Calu3 (cell line): ENCODE data around the gene WEE1. TPM values are rescaled to one million over a fixed set of nuclear protein-coding genes. Genes with fewer than 3 reads are reported as not detected.
A peak's percentile ranks its signal among the peaks of the same experiment; 100 is the strongest.

Source experiments
- BruUV-seq: library from RNA; stranded (reverse); fragments of 400-500 nt; replicated peaks from 2 replicates; lab custom pipeline; 2021; lab: Mats Ljungman, UMichigan
- CTCF ChIA-PET: fragments of 300-600 bp; sonication (Branson Sonifier 250); formaldehyde crosslinking; loops from one replicate; lab custom pipeline; 2022; ENCODE audit warnings: antibody characterized with exemption; lab: Charles Lee
- DNase-seq: peaks from one replicate; pipeline ENCODE4 v3.0.0; 2022
- H3K27ac Mint-ChIP-seq: one replicate; pipeline ENCODE4 v1.8.0; 2022; ENCODE audit warnings: mixed read lengths; ENCODE audit not compliant: unreplicated experiment
- H3K27me3 Mint-ChIP-seq: one replicate; pipeline ENCODE4 v1.8.0; 2022; ENCODE audit warnings: mixed read lengths; ENCODE audit not compliant: unreplicated experiment
- H3K36me3 Mint-ChIP-seq: one replicate; pipeline ENCODE4 v1.8.0; 2022; ENCODE audit warnings: mild to moderate bottlenecking, moderate library complexity, mixed read lengths; ENCODE audit not compliant: insufficient read depth, unreplicated experiment
- H3K4me1 Mint-ChIP-seq: one replicate; pipeline ENCODE4 v1.8.0; 2022; ENCODE audit warnings: mild to moderate bottlenecking, low read depth, mixed read lengths; ENCODE audit not compliant: unreplicated experiment
- H3K4me3 Mint-ChIP-seq: one replicate; pipeline ENCODE4 v1.8.0; 2022; ENCODE audit warnings: mild to moderate bottlenecking, low read depth, moderate library complexity, mixed read lengths; ENCODE audit not compliant: unreplicated experiment
- H3K9me3 Mint-ChIP-seq: one replicate; pipeline ENCODE4 v1.8.0; 2022; ENCODE audit warnings: low read depth, mixed read lengths; ENCODE audit not compliant: unreplicated experiment
- intact Hi-C: fragments of 100-400 bp; cut with micrococcal nuclease; formaldehyde crosslinking; loops from one replicate; pipeline ENCODE4 v1.10.0; 2022; ENCODE audit not compliant: unreplicated experiment
- total RNA-seq: library from RNA; stranded (reverse); gene quantifications from 2 replicates; pipeline ENCODE4 v1.2.3, GENCODE V29; 2022
- TF ChIP-seq, protein P1 (sequence below): fragments of 200-600 bp; IDR thresholded peaks from one replicate; pipeline ENCODE4 v1.8.0; 2022; ENCODE audit warnings: antibody characterized with exemption; ENCODE audit not compliant: unreplicated experiment

WEE1 gene
- total RNA-seq, 1 experiment from 2014 or later: 53.6 TPM

DNA sequence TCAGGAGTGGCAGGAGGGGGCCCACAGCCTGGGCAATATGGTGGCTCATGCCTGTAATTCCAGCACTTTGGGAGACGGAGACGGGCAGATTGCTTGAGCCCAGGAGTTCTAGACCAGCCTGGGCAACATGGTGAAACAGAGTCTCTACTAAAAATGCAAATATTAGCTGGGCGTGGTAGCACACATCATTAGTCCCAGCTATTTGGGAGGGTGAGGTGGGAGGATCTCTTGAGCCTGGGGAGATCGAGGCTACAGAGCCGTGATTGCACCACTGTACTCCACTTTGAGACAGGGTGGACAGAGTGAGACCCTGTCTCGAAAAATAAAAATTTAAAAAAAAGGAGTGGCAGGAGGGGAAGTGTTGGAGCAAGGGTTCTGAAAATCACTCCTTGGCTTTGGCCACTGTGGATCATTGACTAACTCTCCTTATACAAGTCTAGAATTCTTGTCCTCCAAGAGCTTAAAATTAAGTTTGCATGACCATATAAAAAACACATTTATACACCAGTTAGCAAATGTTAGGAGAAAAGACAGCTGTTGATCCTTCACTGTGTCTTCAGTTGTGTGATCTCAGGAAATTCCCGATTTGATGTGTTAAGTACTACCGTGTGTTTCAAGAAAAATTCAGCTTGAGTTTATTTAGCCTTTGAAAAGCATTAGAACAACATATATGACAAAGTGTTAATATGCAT, 2.3 kb upstream of the WEE1 start:
- Mint-ChIP-seq H3K4me3 (no peak overlapping the region), H3K27me3 (no peaks in the 10 kb centered on the region), H3K9me3 (no peaks in the 10 kb centered on the region), H3K4me1 (peaks cover 56% of the 10 kb centered on the region), H3K36me3 (peaks cover 74% of the 10 kb centered on the region), H3K27ac (peak overlapping the region; percentile 100)
- TF ChIP-seq, protein P1, sequence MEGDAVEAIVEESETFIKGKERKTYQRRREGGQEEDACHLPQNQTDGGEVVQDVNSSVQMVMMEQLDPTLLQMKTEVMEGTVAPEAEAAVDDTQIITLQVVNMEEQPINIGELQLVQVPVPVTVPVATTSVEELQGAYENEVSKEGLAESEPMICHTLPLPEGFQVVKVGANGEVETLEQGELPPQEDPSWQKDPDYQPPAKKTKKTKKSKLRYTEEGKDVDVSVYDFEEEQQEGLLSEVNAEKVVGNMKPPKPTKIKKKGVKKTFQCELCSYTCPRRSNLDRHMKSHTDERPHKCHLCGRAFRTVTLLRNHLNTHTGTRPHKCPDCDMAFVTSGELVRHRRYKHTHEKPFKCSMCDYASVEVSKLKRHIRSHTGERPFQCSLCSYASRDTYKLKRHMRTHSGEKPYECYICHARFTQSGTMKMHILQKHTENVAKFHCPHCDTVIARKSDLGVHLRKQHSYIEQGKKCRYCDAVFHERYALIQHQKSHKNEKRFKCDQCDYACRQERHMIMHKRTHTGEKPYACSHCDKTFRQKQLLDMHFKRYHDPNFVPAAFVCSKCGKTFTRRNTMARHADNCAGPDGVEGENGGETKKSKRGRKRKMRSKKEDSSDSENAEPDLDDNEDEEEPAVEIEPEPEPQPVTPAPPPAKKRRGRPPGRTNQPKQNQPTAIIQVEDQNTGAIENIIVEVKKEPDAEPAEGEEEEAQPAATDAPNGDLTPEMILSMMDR: no peak
- CTCF ChIA-PET: no interaction called here
- intact Hi-C loops: loop anchor here (2.0 kb wide), 1 partner anchor 110 kb away; the partner anchor contains the start of gene ZNF143
- DNase-seq: no peak
- no TSS peak for BruUV-seq

DNA sequence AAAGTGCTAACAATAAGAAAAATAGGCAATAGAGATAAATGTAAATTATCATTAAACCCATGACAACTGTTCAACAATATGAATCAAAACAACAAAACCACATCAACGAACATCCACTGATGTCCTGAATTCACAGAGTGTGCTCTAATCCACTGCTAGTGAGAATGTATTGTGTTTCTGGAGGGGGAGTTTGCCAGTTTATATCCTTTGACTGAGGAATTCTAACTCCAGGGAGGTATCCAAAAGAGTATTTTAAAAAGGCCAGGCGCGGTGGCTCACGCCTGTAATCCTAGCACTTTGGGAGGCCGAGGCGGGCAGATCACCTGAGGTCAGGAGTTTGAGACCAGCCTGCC, 1.7 kb upstream of the WEE1 start:
- no peak for DNase-seq
- BruUV-seq: no TSS peak
- H3K9me3 Mint-ChIP-seq: no peaks in the 10 kb centered on the region
- H3K4me3 Mint-ChIP-seq: peak overlapping the region; percentile 87
- peaks cover 74% of the 10 kb centered on the region for H3K36me3 Mint-ChIP-seq
- H3K4me1 Mint-ChIP-seq: peaks cover 50% of the 10 kb centered on the region
- intact Hi-C loops: loop anchor here (2.0 kb wide), 1 partner anchor 111 kb away; the partner anchor contains the start of gene ZNF143
- H3K27ac Mint-ChIP-seq: peak overlapping the region; percentile 100
- CTCF ChIA-PET: no interaction called here
- H3K27me3 Mint-ChIP-seq: no peaks in the 10 kb centered on the region
- TF ChIP-seq, protein P1: no peak

DNA sequence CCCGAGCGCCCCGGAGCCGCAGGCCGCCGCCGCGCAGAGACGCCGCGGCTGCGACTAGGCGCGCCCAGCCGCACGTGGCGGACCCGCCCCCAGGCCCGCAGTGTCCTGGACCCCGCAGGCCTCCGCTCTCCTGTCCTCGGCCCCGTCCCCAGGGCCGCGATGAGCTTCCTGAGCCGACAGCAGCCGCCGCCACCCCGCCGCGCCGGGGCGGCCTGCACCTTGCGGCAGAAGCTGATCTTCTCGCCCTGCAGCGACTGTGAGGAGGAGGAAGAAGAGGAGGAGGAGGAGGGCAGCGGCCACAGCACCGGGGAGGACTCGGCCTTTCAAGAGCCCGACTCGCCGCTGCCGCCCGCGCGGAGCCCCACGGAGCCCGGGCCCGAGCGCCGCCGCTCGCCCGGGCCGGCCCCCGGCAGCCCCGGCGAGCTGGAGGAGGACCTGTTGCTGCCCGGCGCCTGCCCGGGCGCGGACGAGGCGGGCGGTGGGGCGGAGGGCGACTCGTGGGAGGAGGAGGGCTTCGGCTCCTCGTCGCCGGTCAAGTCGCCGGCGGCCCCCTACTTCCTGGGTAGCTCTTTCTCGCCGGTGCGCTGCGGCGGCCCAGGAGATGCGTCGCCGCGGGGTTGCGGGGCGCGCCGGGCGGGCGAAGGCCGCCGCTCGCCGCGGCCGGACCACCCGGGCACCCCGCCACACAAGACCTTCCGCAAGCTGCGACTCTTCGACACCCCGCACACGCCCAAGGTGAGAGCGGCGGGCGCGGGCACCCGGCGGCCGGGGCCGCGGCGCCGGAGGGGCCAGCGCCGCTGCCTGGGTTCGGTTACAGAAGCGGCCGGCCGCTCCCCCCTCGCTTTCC, 528 bp downstream of the WEE1 start:
- TF ChIP-seq, protein P1: no peak
- no peak for DNase-seq
- Mint-ChIP-seq H3K36me3 (peaks cover 81% of the 10 kb centered on the region), H3K4me1 (peaks cover 55% of the 10 kb centered on the region), H3K27ac (peak overlapping the region; percentile 100), H3K4me3 (peak overlapping the region; percentile 87), H3K27me3 (no peaks in the 10 kb centered on the region), H3K9me3 (no peaks in the 10 kb centered on the region)
- no TSS peak for BruUV-seq
- intact Hi-C loops: no loop called here
- CTCF ChIA-PET: interaction anchor here (1.0 to 1.2 kb wide), 3 partner anchors 39 to 63 kb away, joined by 3 read pairs; no protein-coding TSS in a partner anchor

DNA sequence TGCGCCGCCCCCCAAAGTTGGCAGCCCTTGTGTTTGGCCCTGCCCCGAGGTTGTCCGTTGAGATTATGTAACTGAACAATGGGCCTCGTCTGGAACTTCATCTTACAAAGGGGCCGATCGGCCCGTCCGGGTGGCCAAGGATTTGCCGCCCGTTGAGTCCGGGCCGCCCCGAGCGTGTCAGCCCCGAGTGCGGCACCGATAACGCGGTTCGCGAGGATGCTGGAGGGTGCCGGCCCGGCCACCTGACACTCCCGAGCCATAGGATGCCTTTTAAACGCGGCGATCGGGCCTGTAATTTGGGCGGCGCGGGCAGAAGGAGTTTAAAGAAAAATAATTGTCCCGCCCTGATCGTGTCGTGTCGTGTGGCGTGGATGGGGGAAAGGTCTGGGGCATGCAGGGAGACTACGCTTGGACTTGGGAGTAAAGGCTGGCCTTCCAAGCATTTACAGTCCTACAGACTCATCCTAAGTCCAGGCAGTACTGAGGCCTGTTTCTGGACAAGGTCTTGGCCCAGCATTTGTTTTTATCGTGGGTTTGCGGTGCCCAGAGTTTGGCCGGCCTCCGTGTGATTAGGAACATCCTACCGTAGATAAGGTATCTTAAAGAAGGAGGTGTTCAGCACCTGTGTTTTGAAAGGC, 1.3 kb downstream of the WEE1 start:
- peaks cover 53% of the 10 kb centered on the region for H3K4me1 Mint-ChIP-seq
- CTCF ChIA-PET: interaction anchor here (0.5 kb wide), 2 partner anchors 130 to 229 kb away, joined by 3 to 7 read pairs; no protein-coding TSS in a partner anchor
- peak overlapping the region; percentile 87 for H3K4me3 Mint-ChIP-seq
- intact Hi-C loops: loop anchor here (5.0 kb wide), 2 partner anchors 38 to 47 kb away; no protein-coding TSS in a partner anchor
- H3K27me3 Mint-ChIP-seq: no peaks in the 10 kb centered on the region
- H3K9me3 Mint-ChIP-seq: no peaks in the 10 kb centered on the region
- no peak for DNase-seq
- TSS peak; percentile 39 for BruUV-seq
- peaks cover 82% of the 10 kb centered on the region for H3K36me3 Mint-ChIP-seq
- TF ChIP-seq, protein P1: no peak
- H3K27ac Mint-ChIP-seq: peak overlapping the region; percentile 95
